GM19468 (cell line): ENCODE results near the gene OR6C2.
"Not testable (repeated sequence)": the region's sequence is repeated elsewhere in the genome, so short reads cannot be mapped to it uniquely, and the experiment has no call there.

Source experiments
- ATAC-seq: cut with Tn5 transposase; IDR thresholded peaks from one replicate; pipeline ENCODE4 v1.9.1; 2021; ENCODE audit warnings: mild to moderate bottlenecking, moderate library complexity, moderate number of reproducible peaks; ENCODE audit not compliant: unreplicated experiment; ENCODE audit errors: extremely low read depth

Gene OR6C2

DNA sequence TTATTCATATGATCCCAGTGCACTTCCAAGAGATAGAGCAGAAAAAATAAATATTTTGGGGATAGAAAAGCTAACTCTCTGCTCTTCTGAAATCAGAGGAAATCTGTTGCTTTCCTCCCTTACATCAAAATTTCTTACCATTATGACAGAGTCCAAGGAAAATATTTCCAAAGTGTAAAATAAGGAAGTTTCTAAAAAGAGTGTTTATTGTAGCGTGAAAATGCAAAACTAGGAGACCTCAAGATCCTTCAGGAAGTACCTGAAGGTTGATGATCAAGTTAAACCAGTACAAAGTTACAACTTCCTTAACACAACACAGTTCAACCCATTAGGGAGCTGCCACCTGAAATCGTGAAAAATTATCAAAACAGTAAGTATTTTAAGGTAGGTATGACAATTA lies at the start of gene OR6C2:
Gene OR6C2, plus strand, starts transcription at position 301 of the 400 bp plus-strand sequence. CDS start 8,138 bp downstream, outside the sequence.
- no peak for ATAC-seq

DNA sequence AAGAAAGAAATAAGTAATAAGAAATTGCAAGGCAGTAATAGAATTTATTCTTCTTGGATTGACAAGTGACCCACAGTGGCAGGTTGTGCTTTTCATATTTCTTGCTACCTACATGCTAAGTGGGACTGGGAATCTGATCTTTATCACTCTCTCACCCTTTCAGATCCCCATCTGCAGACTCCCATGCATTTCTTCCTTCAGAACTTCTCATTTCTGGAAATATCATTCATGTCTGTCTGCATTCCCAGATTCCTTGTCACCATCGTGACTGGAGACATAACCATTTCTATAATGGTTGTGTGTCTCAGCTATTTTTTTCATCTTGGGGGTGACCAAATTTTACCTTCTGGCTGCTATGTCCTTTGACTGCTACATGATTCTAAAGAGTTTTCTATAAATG lies 47.5 kb upstream of the OR6C2 start:
- ATAC-seq: no peak

DNA sequence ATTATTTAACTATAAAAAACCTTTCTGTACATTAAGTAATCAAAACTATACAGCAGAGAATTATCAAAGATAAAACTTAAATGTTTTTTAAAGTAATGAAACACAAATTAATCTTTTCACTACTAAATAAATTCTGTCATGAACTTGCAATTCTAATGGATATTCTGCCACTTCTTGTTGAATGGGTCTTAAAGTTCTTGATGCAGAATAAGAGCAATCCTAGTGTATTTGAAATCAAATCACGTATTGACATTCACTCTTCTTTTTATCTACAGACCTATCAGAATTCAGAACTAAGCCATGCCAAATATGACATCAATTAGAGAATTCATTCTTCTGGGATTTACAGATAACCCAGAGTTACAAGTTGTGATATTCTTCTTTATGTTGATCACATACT lies 43.6 kb upstream of the OR6C2 start, which contains the start of gene OR6C65:
Gene OR6C65, plus strand, starts transcription at position 301 of the 400 bp plus-strand sequence. Its CDS starts 0 bp downstream, at position 301.
- no peak for ATAC-seq

DNA sequence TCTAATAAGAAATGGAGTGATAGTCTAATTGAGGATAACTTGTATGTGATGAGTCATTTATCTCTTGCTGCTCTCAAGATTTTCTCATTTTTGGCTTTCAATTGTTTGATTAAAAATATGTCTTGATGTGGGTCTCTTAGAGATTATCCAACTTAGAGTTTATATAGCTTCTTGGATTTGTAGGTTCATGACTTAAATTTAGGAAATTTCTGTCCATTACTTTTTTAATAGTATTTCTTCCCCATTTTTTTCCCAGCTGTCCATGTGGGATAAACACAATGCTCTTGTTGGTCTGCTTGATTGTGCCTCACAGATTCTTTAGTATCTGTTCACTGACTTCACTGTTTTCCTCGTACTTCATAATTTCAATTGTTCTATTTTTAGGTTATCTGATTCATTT lies 36.0 kb upstream of the OR6C2 start:
- no peak for ATAC-seq

DNA sequence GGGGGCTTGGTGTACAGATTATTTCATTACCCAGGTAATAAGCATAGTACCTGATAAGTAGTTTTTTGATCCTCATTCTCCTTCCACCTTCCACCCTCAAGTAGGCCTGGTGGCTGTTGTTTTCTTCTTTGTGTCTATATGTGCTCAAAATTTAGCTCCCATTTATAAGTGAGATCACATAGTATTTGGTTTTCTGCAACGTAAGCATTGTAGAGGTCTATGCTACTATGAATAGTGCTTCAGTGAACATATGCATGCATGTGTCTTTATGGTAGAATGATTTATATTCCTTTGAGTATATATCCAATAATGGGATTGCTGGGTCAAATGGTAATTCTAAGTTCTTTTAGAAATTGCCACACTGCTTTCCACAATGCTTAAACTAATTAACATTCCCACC lies 34.7 kb upstream of the OR6C2 start:
- not testable (repeated sequence) for ATAC-seq

DNA sequence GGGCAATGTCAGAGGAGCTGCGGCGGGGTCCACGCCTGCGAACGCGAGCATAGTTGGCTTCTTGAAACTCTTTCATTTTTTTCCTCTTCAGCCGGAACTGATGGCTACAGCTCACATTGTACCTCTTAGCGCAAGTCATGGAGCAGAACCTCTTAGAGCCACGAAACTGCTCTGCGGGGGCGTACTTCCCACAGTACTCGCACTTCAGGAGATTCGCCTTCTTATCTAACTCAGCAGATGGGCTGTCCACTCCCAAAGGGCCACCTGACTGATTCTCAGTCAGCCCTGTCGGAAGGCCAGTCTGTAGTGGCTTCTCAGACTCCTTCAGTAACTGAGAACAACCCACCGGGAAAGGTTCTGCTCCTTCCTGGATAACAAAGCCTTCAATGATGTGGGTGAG lies 31.7 kb upstream of the OR6C2 start:
- not testable (repeated sequence) for ATAC-seq

DNA sequence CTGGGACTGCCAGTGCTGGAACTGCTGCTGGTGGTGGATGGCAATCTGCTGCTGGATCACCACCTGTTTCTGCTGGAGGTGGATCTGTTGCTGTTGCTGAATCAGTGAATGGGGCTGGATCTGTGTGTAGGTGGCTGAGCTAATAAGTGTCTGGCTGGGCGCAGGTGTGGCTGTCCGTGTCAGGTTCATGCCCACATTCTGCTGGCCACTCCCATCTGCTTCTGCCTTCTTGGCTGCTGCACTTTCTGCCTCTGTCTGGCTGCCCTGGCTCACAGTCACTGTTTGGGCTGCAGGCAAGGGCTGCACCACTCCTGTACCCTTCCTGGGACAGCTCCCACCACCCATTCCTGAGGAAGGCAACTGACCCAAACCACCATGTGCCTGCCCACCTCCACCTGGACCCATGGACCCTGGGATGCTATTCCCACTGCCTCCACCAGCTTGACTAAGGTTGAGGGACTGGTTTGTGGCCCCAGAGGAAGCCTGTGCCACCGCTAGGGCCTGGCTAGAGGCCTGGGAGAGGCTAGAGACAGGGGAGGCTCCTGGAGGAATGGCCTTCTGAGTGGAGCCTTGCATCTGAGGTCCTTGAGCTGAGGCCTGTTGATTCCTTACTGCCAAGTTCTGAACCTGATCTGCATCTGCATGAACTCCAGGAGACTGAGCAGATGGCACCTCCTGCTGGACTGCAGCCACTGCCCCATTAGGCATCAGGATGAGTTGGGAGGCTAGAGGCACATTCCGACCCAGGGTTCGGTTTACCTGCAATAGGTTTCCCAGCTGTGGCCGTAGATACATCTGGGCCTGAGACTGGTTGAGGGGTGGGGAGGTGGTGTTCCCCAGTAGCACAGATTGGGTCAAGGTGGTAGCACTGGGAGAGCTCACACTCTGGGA lies 30.1 kb upstream of the OR6C2 start:
- ATAC-seq: not testable (repeated sequence)

DNA sequence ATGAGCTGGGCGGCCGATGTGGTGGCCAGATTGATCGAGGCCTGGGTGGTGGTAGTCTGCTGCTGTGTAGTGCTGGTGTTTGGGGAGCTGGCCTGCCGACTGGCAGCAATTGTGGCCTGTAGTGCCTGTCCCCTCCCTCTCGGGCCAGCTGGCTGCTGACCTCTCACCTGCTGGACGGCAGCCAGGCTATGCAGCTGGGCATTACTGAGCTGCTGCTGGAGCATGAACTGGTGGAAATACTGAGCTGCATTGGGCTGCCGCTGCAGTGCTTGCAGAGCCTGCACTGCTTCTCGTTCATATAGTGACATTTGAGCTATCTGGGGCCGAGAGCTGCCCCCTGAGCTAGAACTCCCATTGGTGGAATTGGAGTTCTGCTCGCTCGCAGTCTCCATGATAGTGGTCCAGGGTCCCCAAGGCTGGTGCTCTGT lies 29.5 kb upstream of the OR6C2 start:
- not testable (repeated sequence) for ATAC-seq

DNA sequence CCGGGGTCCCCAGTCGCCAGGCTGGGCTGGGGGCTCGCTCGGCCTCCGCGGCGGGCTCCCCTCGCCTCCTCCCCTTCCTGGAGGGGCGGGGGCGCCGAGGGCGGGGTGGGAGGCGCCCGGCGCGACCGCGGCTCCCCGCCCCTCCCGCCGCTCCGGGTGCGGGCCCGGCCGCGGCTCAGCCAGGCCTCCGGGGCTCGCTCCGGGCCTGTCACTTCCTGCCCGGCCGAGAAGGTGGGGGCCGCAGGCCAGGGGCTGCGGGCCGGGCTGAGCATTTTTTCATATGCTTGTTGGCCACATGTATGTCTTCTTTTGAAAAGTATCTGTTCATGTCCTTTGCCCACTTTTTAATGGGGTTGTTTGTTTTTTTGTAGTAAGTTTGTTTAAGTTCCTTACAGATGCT lies 29.0 kb upstream of the OR6C2 start:
- ATAC-seq: not testable (repeated sequence)

DNA sequence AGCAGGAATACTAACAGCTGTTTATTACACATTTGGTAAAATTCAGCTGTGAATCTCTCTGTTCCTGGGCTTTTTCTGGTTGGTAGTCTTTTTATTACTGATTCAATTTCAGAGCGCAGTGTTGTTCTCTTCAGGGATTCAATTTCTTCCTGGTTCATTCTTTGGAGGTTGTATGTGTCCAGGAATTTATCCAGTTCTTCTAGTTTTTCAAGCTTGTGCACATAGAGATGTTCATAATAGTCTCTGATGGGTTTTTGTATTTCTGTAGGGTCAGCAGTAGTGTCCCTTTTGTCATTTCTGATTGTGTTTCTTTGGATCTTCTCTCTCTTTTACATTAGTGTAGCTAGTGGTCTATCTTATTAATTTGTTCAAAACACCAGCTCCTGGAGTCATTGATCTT lies 26.9 kb upstream of the OR6C2 start:
- no peak for ATAC-seq

DNA sequence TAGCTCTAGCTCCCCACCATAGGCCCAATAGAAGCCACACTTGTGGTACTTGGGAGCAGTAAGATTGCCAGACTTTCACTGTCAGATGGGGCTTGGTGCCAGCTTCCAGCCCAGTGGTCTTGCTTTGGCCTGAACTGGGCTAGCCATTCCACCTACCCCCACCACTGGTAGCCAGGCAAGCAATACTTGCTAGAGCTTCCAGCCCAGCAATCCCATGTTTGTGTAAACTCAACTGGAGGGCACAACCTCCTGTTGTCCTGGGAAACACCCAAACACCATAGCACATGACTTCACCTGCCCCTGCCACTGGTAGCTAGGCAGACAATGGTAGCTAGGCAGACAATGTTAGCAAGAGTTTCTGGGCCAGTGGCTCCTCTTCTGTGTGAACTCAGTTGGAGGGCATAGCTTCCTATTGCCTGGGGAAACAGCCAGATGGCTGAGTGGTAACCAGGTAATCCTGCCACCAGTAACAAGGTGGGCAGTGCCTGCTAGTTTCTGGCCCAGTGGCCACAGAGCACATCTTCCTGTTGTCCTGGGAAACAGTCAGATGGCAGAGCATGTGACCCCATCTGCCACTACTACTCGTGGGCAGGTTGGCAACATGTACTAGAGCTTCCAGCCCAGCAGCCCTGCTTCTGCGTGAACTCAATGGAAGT lies 23.4 kb upstream of the OR6C2 start:
- ATAC-seq: no peak

DNA sequence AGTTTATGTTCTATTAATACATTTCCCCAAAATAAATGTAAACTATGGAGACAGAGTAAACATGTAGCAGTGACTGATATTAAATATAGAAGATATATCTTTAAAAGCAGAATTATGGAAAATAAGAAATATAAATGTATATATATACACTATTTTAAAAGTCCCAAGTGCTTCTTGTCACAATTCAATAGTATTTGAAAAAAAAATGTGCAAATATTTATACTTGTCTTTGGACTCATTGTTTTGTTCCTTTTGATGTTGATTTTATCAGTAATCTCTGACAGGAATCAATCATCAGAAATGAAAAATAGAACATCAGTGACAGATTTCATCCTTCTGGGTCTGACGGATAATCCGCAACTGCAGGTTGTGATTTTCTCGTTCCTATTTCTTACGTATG lies 17.9 kb upstream of the OR6C2 start, which contains the start of gene OR6C76:
Gene OR6C76, plus strand, starts transcription at position 301 of the 400 bp plus-strand sequence. Its CDS starts 0 bp downstream, at position 301.
- no peak for ATAC-seq

DNA sequence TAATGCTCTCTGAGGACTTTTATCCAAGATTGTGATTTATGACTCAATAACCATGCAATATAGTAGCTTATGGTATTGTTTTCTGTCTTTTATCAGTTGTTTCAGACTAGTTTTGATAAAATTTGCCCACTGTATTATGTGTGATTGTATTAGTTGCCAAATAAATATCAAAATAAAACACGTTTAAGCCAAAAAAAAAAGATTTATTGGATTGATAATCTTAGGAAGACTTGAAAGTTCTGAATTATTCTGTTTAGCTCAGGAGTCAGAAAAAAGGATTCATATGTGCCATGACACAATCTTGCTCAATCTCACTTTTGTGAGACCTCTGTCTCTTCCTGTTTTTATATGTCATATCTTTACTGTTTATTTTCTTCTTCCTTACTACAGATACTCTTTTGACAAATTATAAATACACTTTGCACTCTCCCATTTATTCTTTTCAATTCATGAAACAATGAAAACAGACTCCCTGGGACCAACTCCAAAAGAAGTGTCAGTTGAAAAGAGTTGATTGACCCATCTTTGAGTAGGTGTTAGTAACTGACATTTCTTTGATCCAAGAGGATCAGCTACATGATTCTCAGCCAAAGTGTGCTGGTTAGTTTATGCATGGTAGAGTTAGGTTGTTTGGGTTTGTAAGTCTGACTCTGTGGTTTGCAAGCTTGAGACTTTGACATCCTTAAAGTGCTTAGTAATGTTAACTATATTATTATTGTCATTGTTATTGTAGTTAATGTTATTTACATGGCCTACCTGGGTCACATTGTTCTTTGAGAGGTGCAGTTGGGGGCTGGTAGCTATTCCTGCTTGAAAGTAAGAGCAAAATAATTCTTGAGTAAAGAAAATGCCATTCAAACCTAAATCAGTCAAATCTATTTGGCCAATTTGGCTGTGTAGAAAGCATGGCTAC lies 15.3 kb upstream of the OR6C2 start:
- ATAC-seq: no peak

DNA sequence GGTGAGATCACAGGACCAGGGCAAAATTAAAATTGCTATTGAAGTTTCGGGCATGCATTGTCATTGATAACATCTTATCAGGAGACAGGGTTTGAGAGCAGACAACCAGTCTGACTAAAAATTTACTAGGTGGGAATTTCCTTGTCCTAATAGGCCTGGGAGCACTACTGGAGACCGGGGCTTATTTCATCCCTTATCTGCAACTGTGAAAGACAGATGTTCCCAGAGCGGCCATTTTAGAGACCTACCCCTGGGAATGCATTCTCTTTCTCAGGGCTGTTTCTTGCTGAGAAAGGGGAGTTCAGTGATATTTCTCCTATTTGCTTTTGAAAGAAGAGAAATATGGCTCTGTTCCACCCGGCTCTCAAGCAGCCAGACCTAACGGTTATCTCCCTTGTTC lies 2.6 kb upstream of the OR6C2 start:
- ATAC-seq: not testable (repeated sequence)

DNA sequence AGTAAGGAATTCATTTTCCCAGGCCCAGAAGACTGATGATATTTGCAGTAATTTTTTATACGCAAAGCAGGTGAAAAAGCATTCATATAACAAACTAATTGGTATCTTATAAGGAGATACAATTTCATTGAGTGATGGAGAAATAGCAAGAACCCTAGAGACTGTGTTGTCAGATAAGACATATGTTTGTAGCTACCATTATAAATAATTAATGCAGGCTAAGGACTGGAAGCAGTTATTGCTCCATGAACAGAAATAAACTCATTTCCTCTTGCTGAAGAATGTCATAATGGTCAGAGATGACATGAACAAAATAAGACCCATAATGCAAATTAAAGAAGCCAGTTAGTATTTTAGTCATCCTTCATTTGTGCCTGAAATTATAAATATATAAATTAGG lies 1.5 kb downstream of the OR6C2 start:
- no peak for ATAC-seq

DNA sequence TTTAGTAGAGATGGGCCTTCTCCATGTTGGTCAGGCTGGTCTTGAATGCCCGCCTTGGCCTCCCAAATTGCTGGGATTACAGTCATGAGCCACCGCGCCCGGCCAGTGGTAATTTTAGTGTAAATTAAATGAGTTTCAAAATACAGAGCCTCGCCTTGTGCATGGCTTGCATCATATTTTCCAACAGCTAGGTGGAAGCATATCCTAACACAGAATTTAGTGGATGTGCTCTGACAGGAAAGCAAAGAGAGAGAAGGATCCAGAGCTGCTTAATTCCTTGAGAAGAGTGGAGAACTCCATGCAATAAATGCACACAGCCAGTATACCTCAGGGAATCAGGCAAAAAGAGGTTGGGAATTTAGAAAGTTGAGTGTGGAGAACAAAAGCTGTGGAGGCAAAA lies 2.5 kb downstream of the OR6C2 start:
- ATAC-seq: no peak

DNA sequence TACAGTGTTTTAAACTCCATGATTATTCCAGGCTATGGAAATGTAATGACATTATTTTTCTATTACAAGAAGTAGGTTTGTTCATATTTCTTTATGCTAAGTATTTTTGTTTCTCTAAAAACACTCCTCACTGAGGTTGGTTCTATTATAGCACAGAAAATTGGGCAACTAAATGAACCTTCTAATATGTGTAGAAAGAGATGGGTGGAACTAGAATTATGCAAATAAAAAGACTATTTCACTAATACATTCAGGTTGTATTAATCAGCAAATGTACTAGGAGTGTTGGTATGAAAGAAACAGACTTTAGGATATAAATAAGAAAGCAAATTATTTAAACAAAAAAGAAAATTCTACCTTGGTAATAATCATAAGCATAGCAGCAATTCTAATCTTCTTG lies 4.9 kb downstream of the OR6C2 start:
- no peak for ATAC-seq

DNA sequence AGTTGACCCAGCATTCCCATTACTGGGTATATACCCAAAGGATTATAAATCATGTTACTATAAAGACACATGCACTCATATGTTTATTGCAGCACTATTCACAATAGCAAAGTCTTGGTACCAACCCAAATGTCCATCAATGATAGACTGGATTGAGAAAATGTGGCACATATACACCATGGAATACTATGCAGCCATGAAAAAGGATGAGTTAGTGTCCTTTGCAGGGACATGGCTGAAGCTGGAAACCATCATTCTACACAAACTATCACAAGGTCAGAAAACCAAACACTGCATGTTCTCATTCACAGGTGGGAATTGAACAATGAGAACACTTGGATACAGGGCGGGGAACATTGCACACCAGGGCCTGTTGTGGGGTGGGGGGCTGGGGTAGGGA lies 21.1 kb downstream of the OR6C2 start:
- ATAC-seq: not testable (repeated sequence)

DNA sequence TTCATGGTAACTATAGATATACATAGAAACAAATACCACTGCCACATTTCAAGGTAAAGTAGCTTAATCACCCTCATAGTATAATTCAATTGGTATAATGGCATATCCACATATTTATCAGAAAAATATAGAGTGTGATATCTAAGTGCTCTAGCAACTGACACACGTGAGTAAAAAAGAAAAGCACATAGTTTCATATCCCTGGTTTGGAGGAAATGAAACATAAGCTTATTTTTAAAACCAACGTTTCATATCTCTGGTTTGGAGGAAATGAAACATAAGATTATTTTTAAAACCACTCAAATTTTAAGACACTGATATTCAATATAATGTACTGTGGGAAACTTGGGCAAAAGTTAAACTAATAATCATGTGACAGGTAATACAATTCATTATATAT lies 24.0 kb downstream of the OR6C2 start:
- peak; percentile 63 for ATAC-seq

DNA sequence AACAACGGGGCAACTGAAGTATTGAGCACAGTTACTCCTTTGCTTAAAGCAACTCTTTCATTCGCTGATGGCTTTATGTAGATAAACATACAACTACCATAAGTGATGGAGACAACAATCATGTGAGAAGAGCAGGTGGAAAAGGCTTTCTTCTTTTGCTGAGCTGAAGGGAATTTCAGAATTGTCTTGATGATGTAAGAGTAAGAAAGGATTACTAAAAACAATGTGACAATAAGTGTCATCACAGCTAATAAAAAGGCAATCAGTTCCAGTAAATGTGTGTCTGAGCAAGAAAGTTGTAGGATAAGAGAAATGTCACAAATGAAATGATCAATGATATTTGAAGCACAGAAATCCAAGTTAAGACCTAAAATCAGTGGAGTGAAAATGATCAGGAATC lies 25.4 kb downstream of the OR6C2 start:
- no peak for ATAC-seq
